ENCODE measurements around the gene TPI1. TPM values are rescaled to one million over a fixed set of nuclear protein-coding genes. Genes with fewer than 3 reads are reported as not detected.
"Not testable (repeated sequence)": the region's sequence is repeated elsewhere in the genome, so short reads cannot be mapped to it uniquely, and the experiment has no call there.

TPI1 gene
- total RNA-seq, 2 donors from 2014 or later = 642 to 858 TPM

GRCh38 chr12:6860942-6861341 is 6.4 kb upstream of the TPI1 start:
- DNase-seq = no peak
- intact Hi-C loops (cut with DNase I) = no loop called here
- no peak for ATAC-seq

- intact Hi-C loops (cut with DNase I) = no loop called here
- no peak for DNase-seq
- no peak for ATAC-seq
Observed at GRCh38 chr12:6861391-6861790, 5.9 kb upstream of the TPI1 start.

GRCh38 chr12:6863033-6863432 is 4.3 kb upstream of the TPI1 start:
- DNase-seq = no peak
- intact Hi-C loops (cut with DNase I) = no loop called here
- ATAC-seq = no peak

- no peak for ATAC-seq
- DNase-seq = no peak
- intact Hi-C loops (cut with DNase I) = no loop called here
Observed at GRCh38 chr12:6863586-6864321, 3.6 kb upstream of the TPI1 start.

GRCh38 chr12:6865307-6865706 is 2.0 kb upstream of the TPI1 start:
- DNase-seq; intact Hi-C loops (cut with DNase I); ATAC-seq: not testable (repeated sequence)

GRCh38 chr12:6866163-6866919 is 990 bp upstream of the TPI1 start:
- DNase-seq (no peak), ATAC-seq (no peak)
- intact Hi-C loops (cut with DNase I) = no loop called here

- no peak for DNase-seq
- peak; percentile 5 to 23 for ATAC-seq
- intact Hi-C loops (cut with DNase I) = no loop called here
Observed at GRCh38 chr12:6866920-6867412, 365 bp upstream of the TPI1 start.

GRCh38 chr12:6868211-6869048 is 1.1 kb downstream of the TPI1 start:
- ATAC-seq (peak in 1 of 2 donors; percentile 1), DNase-seq (no peak)
- intact Hi-C loops (cut with DNase I) = no loop called here

- DNase-seq = peak; percentile 75
Observed at GRCh38 chr12:6869049-6870021, 2.0 kb downstream of the TPI1 start.

GRCh38 chr12:6870304-6870703 is 3.0 kb downstream of the TPI1 start:
- ATAC-seq; intact Hi-C loops (cut with DNase I); DNase-seq: not testable (repeated sequence)

More at GRCh38 chr12:6869049-6870021, 2.0 kb downstream of the TPI1 start:
- no peak for ATAC-seq
- intact Hi-C loops (cut with DNase I) = no loop called here

- intact Hi-C loops (cut with DNase I) = no loop called here
- DNase-seq (peak; percentile 40), ATAC-seq (no peak)
Observed at GRCh38 chr12:6871052-6871957, 4.0 kb downstream of the TPI1 start.

GRCh38 chr12:6872073-6873048 is 5.0 kb downstream of the TPI1 start:
- DNase-seq (peak; percentile 85), ATAC-seq (peak; percentile 72 to 76)
- intact Hi-C loops (cut with DNase I) = loop anchor here in 1 of 2 donors (2.0 kb wide), 1 partner anchor 18 kb away; no protein-coding TSS in a partner anchor

GRCh38 chr12:6873094-6874014 is 6.0 kb downstream of the TPI1 start, which contains the start of gene SPSB2:
Gene SPSB2 (minus strand): TSS chr12:6873303. CDS start chr12:6872901, 402 bp downstream.
- intact Hi-C loops (cut with DNase I) = loop anchor here in 1 of 2 donors (2.0 kb wide), 1 partner anchor 17 kb away; no protein-coding TSS in a partner anchor
- peak; percentile 94 to 96 for ATAC-seq
- DNase-seq = peak; percentile 99

GRCh38 chr12:6874015-6874368 is 6.7 kb downstream of the TPI1 start:
- ATAC-seq; intact Hi-C loops (cut with DNase I): not testable (repeated sequence)

GRCh38 chr12:6879824-6880223 is 12.5 kb downstream of the TPI1 start:
- ATAC-seq; DNase-seq; intact Hi-C loops (cut with DNase I): not testable (repeated sequence)

More at GRCh38 chr12:6874015-6874368, 6.7 kb downstream of the TPI1 start:
- not testable (repeated sequence) for DNase-seq
